Loucy (cell line): ENCODE data around the gene DYNLL1.

Source experiments
- CTCF ChIP-seq: fragments of 200-600 bp; sonication (generic); conservative IDR thresholded peaks from 2 replicates; pipeline ENCODE4 v1.5.1; 2014; ENCODE audit warnings: mild to moderate bottlenecking, antibody characterized with exemption, low read length
- EZH2phosphoT487 ChIP-seq: fragments of 200-600 bp; IDR thresholded peaks from 2 replicates; pipeline ENCODE4 v1.6.1; 2018; ENCODE audit warnings: antibody characterized with exemption, mild to moderate bottlenecking, moderate library complexity, borderline replicate concordance

- no peak for TF ChIP-seq EZH2phosphoT487
- no peak for TF ChIP-seq CTCF
Measured at GRCh38 chr12:120460157-120460556, 35.8 kb upstream of the DYNLL1 start.
